ENCODE data around the gene MYO1H.
"Not testable (repeated sequence)": the region's sequence is repeated elsewhere in the genome, so short reads cannot be mapped to it uniquely, and the experiment has no call there.

Gene MYO1H

DNA sequence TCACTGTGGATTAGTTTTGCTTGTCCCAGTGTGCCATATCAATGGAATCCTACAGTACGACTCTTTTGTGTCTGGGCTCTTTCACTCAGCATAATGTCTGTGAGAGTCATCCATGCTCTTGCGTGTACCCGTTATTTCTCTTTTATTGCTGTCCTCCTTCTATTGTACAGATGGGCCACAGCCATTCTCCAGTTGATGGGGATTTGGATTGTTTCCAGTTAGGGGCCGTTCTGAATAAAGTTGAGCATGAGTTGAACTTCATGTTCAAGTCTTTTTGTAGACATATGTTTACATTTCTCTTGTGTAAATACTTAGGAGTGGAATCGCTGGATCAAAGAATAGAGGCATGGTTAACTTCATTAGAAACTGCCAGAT lies 38.3 kb downstream of the MYO1H start:
- H3K9me3 ChIP-seq (replicated peaks; ENCODE audit: low read length) = no peaks in the 10 kb centered on the region
- H3K4me2 ChIP-seq (ENCODE audit: low read length) = no peak overlapping the region
- no peaks in the 10 kb centered on the region for H3K4me1 ChIP-seq (ENCODE audit: control insufficient read depth, insufficient read depth, low read length)
- H3K36me3 ChIP-seq (ENCODE audit: insufficient read depth, low read length) = no peaks in the 10 kb centered on the region
- H3K9ac ChIP-seq (ENCODE audit: low read depth, low read length) = no peak overlapping the region
- H3K4me3 ChIP-seq (ENCODE audit: low read length) = no peak overlapping the region
- H3K27me3 ChIP-seq (ENCODE audit: control insufficient read depth, insufficient read depth, low read length) = peaks cover 42% of the 10 kb centered on the region

DNA sequence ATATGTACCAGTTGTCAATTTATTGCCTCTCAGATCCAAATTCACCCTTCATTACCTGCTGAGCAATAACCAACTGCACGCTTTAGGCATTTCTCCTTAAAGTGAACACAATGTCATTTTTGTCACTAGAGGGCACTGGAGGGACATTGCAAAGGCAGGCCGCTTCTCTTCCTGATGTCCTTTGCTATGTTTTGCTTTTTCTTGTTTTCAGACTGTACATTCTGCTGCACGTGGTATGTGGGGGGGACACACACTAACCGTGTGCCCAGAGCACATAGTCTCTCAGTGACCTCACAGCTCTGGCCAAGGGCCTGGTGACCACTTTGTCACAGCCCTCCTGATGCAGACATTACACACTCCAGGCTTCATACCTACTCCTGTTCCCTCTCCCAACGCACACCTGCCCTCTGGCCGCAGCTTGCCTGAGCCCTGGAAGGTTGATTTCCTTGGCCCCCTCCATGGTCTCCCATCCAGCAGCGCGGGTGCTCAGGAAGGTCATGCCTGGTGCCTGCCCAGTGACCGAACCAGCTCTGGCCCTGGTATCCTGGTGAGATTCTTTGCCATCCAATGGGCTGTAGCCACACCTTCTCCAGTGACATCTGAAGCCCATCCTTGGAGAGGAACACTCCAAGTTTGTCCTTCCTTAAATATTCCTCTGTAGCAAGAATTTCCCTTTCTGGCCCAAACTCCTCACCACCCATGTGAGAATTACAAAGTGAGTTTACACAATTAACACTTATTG lies 39.9 kb downstream of the MYO1H start:
- no peaks in the 10 kb centered on the region for H3K36me3 ChIP-seq (ENCODE audit: insufficient read depth, low read length)
- no peaks in the 10 kb centered on the region for H3K4me1 ChIP-seq (ENCODE audit: control insufficient read depth, insufficient read depth, low read length)
- H3K27me3 ChIP-seq (ENCODE audit: control insufficient read depth, insufficient read depth, low read length) = peaks cover 36% of the 10 kb centered on the region
- H3K9me3 ChIP-seq (replicated peaks; ENCODE audit: low read length) = no peaks in the 10 kb centered on the region
- no peak overlapping the region for H3K9ac ChIP-seq (ENCODE audit: low read depth, low read length)
- H3K4me3 ChIP-seq (ENCODE audit: low read length) = no peak overlapping the region
- H3K4me2 ChIP-seq (ENCODE audit: low read length) = no peak overlapping the region

DNA sequence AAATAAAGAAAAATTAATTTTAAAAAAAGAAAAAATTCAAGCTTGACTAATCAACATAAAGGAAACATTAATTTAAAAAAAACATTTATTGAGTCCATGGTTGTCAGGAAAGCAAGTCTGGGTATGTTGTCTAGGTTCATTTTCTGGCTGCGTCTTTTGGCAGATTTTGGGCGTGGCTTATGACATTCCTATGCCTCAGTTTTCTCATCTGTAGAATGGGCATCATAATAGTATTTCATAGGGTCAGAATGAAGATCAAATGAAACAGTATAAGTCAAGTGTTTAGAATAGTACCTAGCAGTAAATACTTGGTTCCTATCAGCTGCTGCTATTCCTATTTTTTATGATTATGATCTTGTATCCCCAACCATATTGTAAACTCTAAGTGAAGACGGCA lies 40.5 kb downstream of the MYO1H start:
- Histone ChIP-seq H3K4me3 (ENCODE audit: low read length) (no peak overlapping the region), H3K36me3 (ENCODE audit: insufficient read depth, low read length) (no peaks in the 10 kb centered on the region), H3K4me1 (ENCODE audit: control insufficient read depth, insufficient read depth, low read length) (no peaks in the 10 kb centered on the region), H3K4me2 (ENCODE audit: low read length) (no peak overlapping the region), H3K27me3 (ENCODE audit: control insufficient read depth, insufficient read depth, low read length) (peaks cover 32% of the 10 kb centered on the region), H3K9me3 (replicated peaks; ENCODE audit: low read length) (no peaks in the 10 kb centered on the region), H3K9ac (ENCODE audit: low read depth, low read length) (no peak overlapping the region)

DNA sequence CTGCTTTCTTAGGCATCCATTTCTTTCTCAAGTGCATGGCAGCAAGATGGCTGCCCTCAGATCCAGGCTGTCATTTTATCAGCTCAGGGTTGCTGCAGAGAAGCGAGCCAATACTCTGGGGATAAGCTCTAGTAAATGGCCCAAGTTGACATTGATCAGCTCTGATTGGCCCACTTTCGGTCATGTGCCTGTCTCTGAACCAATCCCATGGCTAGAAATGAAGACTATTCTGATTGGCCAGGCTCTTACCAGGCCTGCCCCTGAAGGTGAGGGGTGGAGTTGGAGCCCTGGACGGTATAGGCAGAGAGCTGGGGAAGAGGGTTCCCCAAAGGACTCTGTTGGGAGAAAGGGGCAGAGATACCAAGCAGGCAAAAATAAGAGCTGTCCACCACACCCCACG lies 41.4 kb downstream of the MYO1H start:
- H3K4me3 ChIP-seq (ENCODE audit: low read length) = no peak overlapping the region
- H3K9ac ChIP-seq (ENCODE audit: low read depth, low read length) = no peak overlapping the region
- no peaks in the 10 kb centered on the region for H3K4me1 ChIP-seq (ENCODE audit: control insufficient read depth, insufficient read depth, low read length)
- H3K27me3 ChIP-seq (ENCODE audit: control insufficient read depth, insufficient read depth, low read length) = peaks cover 25% of the 10 kb centered on the region
- H3K36me3 ChIP-seq (ENCODE audit: insufficient read depth, low read length) = no peaks in the 10 kb centered on the region
- no peaks in the 10 kb centered on the region for H3K9me3 ChIP-seq (replicated peaks; ENCODE audit: low read length)
- no peak overlapping the region for H3K4me2 ChIP-seq (ENCODE audit: low read length)

DNA sequence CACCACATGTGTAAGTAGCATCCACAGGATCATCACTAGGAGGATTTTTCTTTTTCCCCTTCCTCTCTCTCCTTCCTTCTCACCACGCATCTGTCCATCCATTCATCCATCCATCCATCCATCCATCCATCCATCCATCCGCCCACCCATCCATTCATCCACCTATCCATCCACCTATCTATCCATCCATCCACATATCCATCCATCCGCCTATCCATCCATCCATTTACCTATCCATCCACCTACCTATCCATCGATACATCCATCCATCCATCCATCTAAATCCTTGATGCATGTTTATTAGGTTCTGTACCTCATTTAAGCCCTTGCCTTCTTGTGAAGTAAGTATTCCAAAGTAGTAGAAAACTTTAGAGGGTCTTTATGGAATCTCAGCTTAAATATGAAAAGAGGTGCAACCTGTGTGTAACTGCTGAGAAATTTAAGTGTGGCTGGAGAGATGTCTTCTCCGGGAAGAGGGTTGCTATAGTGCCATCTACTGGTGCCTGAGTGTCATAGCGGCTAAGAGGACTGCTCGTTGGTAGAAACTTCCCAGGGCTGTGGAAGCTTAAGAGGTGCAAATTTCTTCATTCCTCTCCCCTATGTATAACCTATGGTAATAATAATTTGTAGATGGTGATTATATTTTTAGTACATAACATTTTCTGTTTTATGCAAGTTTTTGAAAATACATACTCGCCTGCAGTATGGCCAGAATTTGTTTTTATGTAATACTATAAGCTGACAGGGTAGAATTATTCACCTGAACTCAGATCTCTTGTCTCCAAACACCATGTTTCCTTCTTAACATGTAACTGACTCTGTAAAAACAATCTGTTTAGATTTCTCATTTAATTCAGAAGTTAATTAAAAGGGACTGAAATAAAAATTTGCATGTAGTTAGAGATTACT lies 46.0 kb downstream of the MYO1H start:
- no peaks in the 10 kb centered on the region for H3K9me3 ChIP-seq (replicated peaks; ENCODE audit: low read length)
- H3K9ac ChIP-seq (ENCODE audit: low read depth, low read length) = no peak overlapping the region
- no peaks in the 10 kb centered on the region for H3K4me1 ChIP-seq (ENCODE audit: control insufficient read depth, insufficient read depth, low read length)
- no peak overlapping the region for H3K4me2 ChIP-seq (ENCODE audit: low read length)
- H3K4me3 ChIP-seq (ENCODE audit: low read length) = no peak overlapping the region
- peaks cover 32% of the 10 kb centered on the region for H3K27me3 ChIP-seq (ENCODE audit: control insufficient read depth, insufficient read depth, low read length)
- no peaks in the 10 kb centered on the region for H3K36me3 ChIP-seq (ENCODE audit: insufficient read depth, low read length)

DNA sequence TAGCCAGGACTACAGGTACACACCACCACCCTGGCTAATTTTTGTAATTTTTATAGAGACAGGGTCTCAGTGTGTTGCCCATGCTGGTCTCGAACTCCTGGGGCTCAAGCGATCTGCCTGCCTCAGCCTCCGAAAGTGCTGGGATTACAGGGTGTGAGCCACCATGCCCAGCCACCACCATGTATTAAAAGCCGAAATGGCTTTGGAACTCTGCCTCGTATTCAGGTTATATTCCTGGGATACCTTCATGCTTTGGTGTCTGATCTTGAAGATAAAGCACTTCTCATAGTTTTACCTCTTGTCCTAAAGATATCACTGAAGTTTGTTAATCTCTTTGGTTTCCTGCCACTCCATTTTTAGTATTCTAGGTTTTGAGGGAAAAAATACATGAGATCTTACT lies 47.2 kb downstream of the MYO1H start:
- no peak overlapping the region for H3K4me2 ChIP-seq (ENCODE audit: low read length)
- no peaks in the 10 kb centered on the region for H3K9me3 ChIP-seq (replicated peaks; ENCODE audit: low read length)
- H3K36me3 ChIP-seq (ENCODE audit: insufficient read depth, low read length) = no peaks in the 10 kb centered on the region
- H3K4me3 ChIP-seq (ENCODE audit: low read length) = no peak overlapping the region
- H3K9ac ChIP-seq (ENCODE audit: low read depth, low read length) = no peak overlapping the region
- peaks cover 25% of the 10 kb centered on the region for H3K27me3 ChIP-seq (ENCODE audit: control insufficient read depth, insufficient read depth, low read length)
- no peaks in the 10 kb centered on the region for H3K4me1 ChIP-seq (ENCODE audit: control insufficient read depth, insufficient read depth, low read length)

DNA sequence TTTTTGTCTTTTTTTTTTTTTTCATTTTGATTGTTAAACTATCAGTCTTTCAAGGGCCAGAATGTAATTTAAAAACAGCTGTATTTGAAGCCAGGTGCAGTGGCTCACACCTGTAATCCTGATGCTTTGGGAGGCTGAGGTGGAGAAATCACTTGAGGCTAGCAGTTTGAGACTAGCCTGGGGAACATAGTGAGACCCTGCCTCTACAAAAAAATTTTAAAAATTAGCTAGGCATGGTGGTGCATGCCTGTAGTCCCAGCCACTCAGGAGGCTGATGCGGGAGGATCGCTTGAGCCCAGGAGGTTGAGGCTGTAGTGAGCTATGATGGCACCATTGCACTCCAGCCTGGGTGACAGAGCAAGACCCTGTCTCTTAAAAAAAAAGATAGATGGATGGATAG lies 57.1 kb downstream of the MYO1H start:
- H3K36me3 ChIP-seq (ENCODE audit: insufficient read depth, low read length); H3K9ac ChIP-seq (ENCODE audit: low read depth, low read length); H3K4me2 ChIP-seq (ENCODE audit: low read length); H3K9me3 ChIP-seq (replicated peaks; ENCODE audit: low read length); H3K4me1 ChIP-seq (ENCODE audit: control insufficient read depth, insufficient read depth, low read length); H3K4me3 ChIP-seq (ENCODE audit: low read length): not testable (repeated sequence)
- H3K27me3 ChIP-seq (ENCODE audit: control insufficient read depth, insufficient read depth, low read length) = peaks cover 50% of the 10 kb centered on the region

DNA sequence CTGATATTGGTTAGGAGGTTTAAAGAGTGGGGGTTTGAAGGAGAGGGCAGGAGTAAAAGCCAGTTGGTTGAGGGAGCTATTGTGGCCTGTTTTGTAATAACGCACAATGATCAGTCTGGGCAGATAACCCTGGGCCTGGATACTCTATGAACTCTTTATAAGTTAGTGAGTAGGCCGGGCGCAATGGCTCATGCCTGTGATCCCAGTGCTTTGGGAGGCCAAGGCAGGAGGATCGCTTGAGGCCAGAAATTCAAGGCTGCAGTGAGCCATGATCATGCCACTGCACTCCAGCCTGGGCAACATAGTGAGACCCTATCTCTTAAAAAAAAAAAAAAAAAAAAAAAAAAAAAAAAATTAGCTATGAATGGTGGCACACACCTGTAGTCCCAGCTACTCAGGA lies 58.4 kb downstream of the MYO1H start:
- H3K4me1 ChIP-seq (ENCODE audit: control insufficient read depth, insufficient read depth, low read length); H3K9me3 ChIP-seq (replicated peaks; ENCODE audit: low read length); H3K4me3 ChIP-seq (ENCODE audit: low read length); H3K9ac ChIP-seq (ENCODE audit: low read depth, low read length); H3K36me3 ChIP-seq (ENCODE audit: insufficient read depth, low read length); H3K4me2 ChIP-seq (ENCODE audit: low read length): not testable (repeated sequence)
- peaks cover 38% of the 10 kb centered on the region for H3K27me3 ChIP-seq (ENCODE audit: control insufficient read depth, insufficient read depth, low read length)

DNA sequence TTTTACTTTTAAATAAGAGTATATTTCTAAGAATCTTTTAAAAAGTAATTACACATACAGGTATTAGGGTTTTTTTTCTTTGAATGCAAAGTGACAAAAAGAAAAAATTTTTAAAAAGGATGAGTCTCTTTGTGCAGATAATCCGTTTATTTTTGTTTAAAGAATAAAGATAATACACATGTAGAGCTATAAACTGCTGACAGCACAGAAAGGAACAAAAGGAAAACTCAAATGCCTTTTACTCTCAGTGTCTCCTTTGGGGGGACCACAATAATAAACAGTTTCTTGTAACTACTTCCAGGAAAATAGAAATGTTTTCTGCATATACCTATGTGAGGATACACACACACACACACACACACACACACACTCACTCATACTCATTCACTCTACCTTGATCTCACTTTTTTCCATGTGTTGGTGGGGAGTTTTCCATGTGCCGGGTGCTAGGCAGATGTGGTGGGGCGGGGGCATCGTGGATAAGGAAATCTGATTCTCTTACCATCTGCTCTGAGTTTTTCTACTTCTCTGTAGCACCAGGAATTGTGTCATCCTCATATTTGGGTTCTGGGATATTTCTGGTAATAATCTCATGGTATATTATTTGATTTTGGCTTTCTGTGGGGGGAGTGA lies 71.3 kb downstream of the MYO1H start:
- H3K9ac ChIP-seq (ENCODE audit: low read depth, low read length) = no peak overlapping the region
- H3K9me3 ChIP-seq (replicated peaks; ENCODE audit: low read length) = no peaks in the 10 kb centered on the region
- peaks cover 32% of the 10 kb centered on the region for H3K27me3 ChIP-seq (ENCODE audit: control insufficient read depth, insufficient read depth, low read length)
- H3K4me2 ChIP-seq (ENCODE audit: low read length) = no peak overlapping the region
- no peaks in the 10 kb centered on the region for H3K4me1 ChIP-seq (ENCODE audit: control insufficient read depth, insufficient read depth, low read length)
- no peaks in the 10 kb centered on the region for H3K36me3 ChIP-seq (ENCODE audit: insufficient read depth, low read length)
- no peak overlapping the region for H3K4me3 ChIP-seq (ENCODE audit: low read length)

DNA sequence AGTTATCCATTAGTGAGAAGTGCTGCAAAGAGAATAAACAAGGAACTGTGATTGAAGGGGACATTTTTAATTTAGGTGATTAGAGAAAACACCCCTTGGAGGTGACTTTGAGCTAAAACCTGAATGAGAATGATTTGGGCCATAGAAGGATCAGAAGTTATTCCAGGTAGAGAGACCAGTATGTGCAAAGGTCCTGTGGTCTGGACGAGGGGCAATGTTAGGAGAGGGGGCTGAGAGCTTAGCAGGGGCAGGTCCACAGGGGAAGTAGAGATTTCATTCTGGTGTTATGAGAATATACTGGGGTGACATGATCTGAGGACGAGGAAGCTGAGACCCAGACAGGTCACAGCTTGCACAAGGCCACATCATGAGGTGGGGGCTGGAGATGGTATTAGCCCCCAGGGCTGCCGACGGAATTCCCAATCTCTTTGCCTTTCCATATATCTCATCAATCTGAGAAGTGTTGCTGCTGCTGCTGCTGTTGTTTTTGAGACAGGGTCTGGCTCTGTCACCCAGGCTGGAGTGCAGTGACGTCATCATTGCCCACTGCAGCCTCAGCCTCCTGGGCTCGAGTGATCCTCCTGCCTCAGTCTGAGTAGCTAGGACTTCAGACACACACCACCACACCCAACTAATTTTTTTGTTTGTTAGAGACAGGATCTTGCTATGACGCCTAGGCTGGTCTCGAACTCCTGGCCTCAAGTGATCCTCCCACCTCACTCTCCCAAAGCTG lies 73.8 kb downstream of the MYO1H start:
- H3K9me3 ChIP-seq (replicated peaks; ENCODE audit: low read length) = no peaks in the 10 kb centered on the region
- no peak overlapping the region for H3K4me3 ChIP-seq (ENCODE audit: low read length)
- no peak overlapping the region for H3K4me2 ChIP-seq (ENCODE audit: low read length)
- H3K36me3 ChIP-seq (ENCODE audit: insufficient read depth, low read length) = no peaks in the 10 kb centered on the region
- no peaks in the 10 kb centered on the region for H3K4me1 ChIP-seq (ENCODE audit: control insufficient read depth, insufficient read depth, low read length)
- peaks cover 48% of the 10 kb centered on the region for H3K27me3 ChIP-seq (ENCODE audit: control insufficient read depth, insufficient read depth, low read length)
- H3K9ac ChIP-seq (ENCODE audit: low read depth, low read length) = no peak overlapping the region

DNA sequence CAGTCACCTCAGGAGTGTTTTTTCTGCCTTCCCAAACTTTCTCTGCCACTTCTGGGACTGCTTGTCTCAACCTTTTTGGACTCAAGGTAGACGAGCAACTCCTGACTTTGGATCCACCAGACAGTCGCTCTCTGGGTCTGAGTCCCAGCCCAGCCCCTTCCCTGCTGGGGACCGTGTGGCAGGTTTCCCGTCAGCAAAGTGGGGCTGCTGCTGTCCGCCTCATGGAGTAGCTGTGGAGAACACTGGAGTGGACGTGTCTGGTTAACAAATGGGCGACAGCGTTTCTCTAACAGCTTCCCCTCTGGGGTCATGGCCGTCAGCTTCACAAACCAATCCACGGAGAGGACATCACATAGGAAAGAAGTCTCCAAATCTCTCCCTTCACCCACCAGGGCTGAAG lies 74.6 kb downstream of the MYO1H start:
- Histone ChIP-seq H3K4me3 (ENCODE audit: low read length) (no peak overlapping the region), H3K9me3 (replicated peaks; ENCODE audit: low read length) (no peaks in the 10 kb centered on the region), H3K4me2 (ENCODE audit: low read length) (no peak overlapping the region), H3K9ac (ENCODE audit: low read depth, low read length) (no peak overlapping the region), H3K27me3 (ENCODE audit: control insufficient read depth, insufficient read depth, low read length) (peaks cover 48% of the 10 kb centered on the region), H3K4me1 (ENCODE audit: control insufficient read depth, insufficient read depth, low read length) (no peaks in the 10 kb centered on the region), H3K36me3 (ENCODE audit: insufficient read depth, low read length) (no peaks in the 10 kb centered on the region)
